Testis (tissue), 3 donors: Measurements from ENCODE around the gene PRKD3. TPM values are rescaled to one million over a fixed set of nuclear protein-coding genes. Genes with fewer than 3 reads are reported as not detected.

Experiments used
- DNase-seq: peaks from one replicate; pipeline ENCODE4 v3.0.0-alpha.2; 2019
- H3K27ac ChIP-seq, 2 donors: fragments of 200-600 bp; sonication (generic); one replicate each; pipeline ENCODE4 v1.5.1; 2019
- H3K27me3 ChIP-seq: fragments of 200-600 bp; sonication (generic); one replicate; pipeline ENCODE4 v1.5.1; 2019
- H3K36me3 ChIP-seq: fragments of 200-600 bp; sonication (generic); one replicate; pipeline ENCODE4 v1.5.1; 2017; ENCODE audit warnings: low read depth; ENCODE audit errors: missing control alignments
- H3K4me1 ChIP-seq: fragments of 200-600 bp; sonication (generic); one replicate; pipeline ENCODE4 v1.5.1; 2019
- H3K4me3 ChIP-seq, 2 donors: fragments of 200-600 bp; sonication (generic); one replicate each; pipeline ENCODE4 v1.5.1; 2017 to 2019
- H3K9me3 ChIP-seq: fragments of 200-600 bp; sonication (generic); one replicate; pipeline ENCODE4 v1.5.1; 2017
- POLR2A ChIP-seq: fragments of 450-650 bp; IDR thresholded peaks from one replicate; pipeline ENCODE4 v1.6.1; 2017; ENCODE audit warnings: antibody characterized with exemption, mild to moderate bottlenecking, moderate library complexity
- WGBS, 2 donors: methylation state at CpG; one replicate each; pipeline ENCODE4 v1.1.5; 2018; 5-methylcytosine and 5-hydroxymethylcytosine counted together
- intact Hi-C: fragments of 100-400 bp; cut with DNase I; formaldehyde crosslinking; loops from one replicate; pipeline ENCODE4 v1.15.1; 2023; ENCODE audit warnings: low total_unique reads
- polyA plus RNA-seq: library from polyadenylated mRNA; stranded (reverse); fragments of 350-450 nt; fragmentation: Illumina TruSeq; extraction: RNeasy Lipid Tissue Mini Kit (QIAGEN cat#74804); gene quantifications from one replicate; pipeline ENCODE4 v1.2.3, GENCODE V29; 2014; ENCODE audit warnings: low read depth, low replicate concordance; ENCODE audit not compliant: insufficient read depth
- total RNA-seq, 2 donors: library from RNA; depleted of rRNA; stranded (reverse); fragments of >200 nt; gene quantifications; one replicate each; pipeline ENCODE4 v1.2.3, GENCODE V29; 2016
- TF ChIP-seq, protein P1 (sequence below), 3 experiments: fragments of 450-650 bp in 2 of 3; fragments of 200-600 bp in 1 of 3; sonication (generic) in 1 of 3; IDR thresholded peaks; one replicate each; pipeline ENCODE4 v1.5.1; 2016 to 2019; ENCODE audit warnings: antibody characterized with exemption in 3 of 3, mild to moderate bottlenecking in 2 of 3, moderate library complexity in 1 of 3

PRKD3 gene
- total and polyA plus RNA-seq, 3 donors from 2014 or later, result 46.0 to 78.1 (median 52.3) TPM

DNA sequence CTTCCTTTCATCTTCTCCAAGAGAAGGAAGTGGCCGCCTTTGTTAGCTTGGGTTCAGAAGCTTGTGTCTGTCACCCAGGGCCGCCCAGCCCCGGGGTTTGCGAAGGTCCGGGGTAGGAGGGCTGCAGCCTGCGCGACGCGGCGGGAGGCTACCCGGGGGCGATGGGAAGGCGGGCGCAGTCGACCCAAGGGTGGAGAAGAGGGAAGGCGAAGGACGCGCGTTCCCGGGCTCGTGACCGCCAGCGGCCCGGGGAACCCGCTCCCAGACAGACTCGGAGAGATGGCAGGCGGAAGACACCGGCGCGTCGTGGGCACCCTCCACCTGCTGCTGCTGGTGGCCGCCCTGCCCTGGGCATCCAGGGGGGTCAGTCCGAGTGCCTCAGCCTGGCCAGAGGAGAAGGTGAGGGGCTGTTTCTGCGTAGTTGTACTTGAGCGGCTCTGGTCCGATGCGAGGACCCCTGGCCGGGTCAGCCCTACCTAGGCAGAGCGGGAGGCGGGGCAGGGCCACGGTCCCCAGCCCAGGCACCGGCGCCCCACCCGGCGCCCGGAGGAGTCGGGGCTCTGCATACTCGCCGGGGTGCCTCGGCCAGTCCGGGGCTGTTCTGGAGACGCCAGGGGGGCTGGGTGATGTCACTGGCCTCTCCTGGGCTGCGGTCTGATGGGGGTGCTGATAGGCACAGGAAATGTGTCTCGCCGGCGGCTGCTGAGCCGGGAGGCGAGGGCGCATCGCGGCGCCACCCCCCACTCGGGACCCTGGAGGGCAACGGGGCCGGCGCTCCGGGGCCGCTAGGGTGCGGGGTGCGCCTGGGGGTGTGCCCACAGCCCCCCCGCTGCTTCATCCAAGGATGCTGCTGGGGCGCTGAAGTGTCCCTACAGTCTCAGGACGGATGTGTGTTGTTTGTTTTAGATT lies 20.1 kb upstream of the PRKD3 start, which contains the start of gene QPCT:
Gene QPCT (plus strand): TSS at position 178 of the 909 bp plus-strand sequence. CDS start 102 bp downstream, at position 280.
- Histone ChIP-seq H3K27me3 (no peaks in the 10 kb centered on the region), H3K4me3 (peak within 1 kb of the TSS; percentile 62 to 71), H3K36me3 (no peaks in the 10 kb centered on the region), H3K9me3 (no peaks in the 10 kb centered on the region), H3K27ac (peak within 1 kb of the TSS; percentile 19 to 80), H3K4me1 (peaks cover 10% of the 10 kb centered on the region)
- intact Hi-C loops, result no loop called here
- 2 to 3% methylated on average over 7 to 65 of the region's 73 CpGs for WGBS, 2 donors
- DNase-seq, result peak; percentile 59
- TF ChIP-seq POLR2A, result no peak
- TF ChIP-seq, protein P1, sequence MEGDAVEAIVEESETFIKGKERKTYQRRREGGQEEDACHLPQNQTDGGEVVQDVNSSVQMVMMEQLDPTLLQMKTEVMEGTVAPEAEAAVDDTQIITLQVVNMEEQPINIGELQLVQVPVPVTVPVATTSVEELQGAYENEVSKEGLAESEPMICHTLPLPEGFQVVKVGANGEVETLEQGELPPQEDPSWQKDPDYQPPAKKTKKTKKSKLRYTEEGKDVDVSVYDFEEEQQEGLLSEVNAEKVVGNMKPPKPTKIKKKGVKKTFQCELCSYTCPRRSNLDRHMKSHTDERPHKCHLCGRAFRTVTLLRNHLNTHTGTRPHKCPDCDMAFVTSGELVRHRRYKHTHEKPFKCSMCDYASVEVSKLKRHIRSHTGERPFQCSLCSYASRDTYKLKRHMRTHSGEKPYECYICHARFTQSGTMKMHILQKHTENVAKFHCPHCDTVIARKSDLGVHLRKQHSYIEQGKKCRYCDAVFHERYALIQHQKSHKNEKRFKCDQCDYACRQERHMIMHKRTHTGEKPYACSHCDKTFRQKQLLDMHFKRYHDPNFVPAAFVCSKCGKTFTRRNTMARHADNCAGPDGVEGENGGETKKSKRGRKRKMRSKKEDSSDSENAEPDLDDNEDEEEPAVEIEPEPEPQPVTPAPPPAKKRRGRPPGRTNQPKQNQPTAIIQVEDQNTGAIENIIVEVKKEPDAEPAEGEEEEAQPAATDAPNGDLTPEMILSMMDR (IDR thresholded peaks at IDR 0.05), result no peak

DNA sequence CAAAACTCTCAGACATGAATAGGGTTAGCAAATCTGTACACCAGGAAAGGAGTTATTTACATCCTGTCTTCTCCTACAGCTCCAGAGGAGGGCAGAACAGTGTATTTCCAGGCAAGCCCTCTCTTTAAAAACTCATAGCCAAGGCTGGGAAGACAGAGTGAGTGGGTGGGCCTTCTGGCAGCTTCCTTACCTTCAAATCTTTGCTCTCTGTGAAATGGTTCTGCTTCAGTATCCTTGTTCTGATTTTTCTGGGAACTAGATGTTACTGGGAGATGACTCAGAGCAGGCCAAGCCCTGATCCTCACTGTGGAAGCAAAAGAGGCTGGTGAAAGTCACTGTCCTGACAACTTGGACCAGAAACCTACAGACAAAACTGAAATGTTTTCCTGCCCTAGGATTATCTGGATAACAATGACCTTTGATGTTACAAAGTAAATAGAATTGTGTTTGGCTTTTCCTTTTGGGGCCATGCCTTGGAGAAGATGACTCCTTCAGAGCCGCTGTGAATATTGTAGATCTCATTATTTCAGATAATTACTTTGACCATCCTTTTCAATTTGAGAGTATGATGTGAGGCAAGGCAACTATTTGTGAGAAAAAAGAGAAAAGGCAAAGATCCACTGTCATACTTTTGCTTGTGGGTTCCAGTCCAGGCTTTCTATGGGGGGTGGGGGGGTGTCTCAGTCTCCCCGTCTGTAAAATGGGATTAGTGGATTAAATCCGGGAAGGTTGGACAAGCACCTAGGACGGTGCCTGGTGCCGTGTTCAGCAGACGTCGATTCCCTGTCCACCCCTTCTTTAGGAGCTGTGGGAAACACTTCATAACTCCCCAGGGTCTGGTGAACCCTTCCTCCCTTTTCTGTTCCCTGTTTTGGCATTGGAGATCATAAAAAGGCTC lies 19.2 kb upstream of the PRKD3 start:
- Histone ChIP-seq H3K27ac (peak overlapping the region; percentile 19 to 80), H3K9me3 (no peaks in the 10 kb centered on the region), H3K27me3 (no peaks in the 10 kb centered on the region), H3K36me3 (no peaks in the 10 kb centered on the region), H3K4me3 (peak overlapping the region; percentile 62 to 71), H3K4me1 (peaks cover 10% of the 10 kb centered on the region)
- TF ChIP-seq POLR2A, result no peak
- TF ChIP-seq, protein P1 (IDR thresholded peaks at IDR 0.05), result peak in 2 of 3 experiments; percentile 11 to 12
- intact Hi-C loops, result no loop called here
- 42 to 51% methylated on average over 7 of the region's 7 CpGs for WGBS, 2 donors
- DNase-seq, result peak; percentile 16

DNA sequence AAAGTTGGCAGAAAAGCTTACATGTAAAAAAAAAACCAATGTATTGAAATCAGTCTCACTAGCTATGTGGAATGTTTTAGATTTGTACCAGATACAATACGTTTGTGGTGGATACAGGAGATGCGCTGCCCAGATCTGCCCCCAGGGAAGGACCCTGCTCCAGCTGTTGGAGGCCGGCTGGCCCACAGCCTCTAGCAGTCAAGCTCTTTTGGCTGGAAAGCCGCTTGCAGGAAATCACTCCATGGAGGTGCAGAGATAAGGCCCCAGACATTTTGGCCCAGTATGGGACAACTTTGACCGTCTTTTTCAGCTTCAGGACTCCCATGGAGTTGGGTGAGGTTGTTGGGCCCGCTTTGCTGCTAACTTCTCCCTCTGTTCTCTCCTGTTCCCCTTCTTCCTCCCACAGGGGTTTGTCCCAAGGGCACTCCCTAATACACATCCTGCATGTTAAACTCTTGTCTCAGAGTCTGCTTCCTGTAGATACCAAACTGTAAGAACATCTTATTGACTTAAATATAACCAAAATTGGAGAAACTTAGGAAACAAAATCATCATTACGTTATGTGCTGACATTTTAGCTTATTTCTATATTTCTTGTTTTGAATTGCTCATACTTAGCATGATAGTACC lies 18.1 kb upstream of the PRKD3 start:
- Histone ChIP-seq H3K4me3 (no peak overlapping the region), H3K9me3 (no peaks in the 10 kb centered on the region), H3K27ac (no peak overlapping the region), H3K27me3 (no peaks in the 10 kb centered on the region), H3K36me3 (no peaks in the 10 kb centered on the region), H3K4me1 (peaks cover 10% of the 10 kb centered on the region)
- 62 to 70% methylated on average over 6 to 7 of the region's 7 CpGs for WGBS, 2 donors
- TF ChIP-seq, protein P1 (IDR thresholded peaks at IDR 0.05), result no peak
- TF ChIP-seq POLR2A, result no peak
- intact Hi-C loops, result no loop called here
- no peak for DNase-seq

DNA sequence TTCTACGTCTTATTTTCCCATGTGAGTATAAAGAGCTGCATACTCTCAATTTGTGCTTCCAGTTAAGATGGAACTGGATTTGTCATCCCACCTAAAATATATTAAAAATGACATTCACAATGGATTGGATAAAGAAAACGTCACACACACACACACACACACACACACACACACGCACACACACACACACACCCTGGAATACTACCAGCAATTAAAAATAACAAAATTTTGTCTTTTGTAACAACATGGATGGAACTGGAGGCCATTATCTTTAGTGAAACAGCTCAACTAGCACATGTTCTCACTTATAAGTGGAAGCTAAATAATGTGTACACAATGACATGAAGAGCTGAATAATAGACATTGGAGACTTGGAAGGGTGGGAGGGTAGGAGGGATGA lies 16.0 kb upstream of the PRKD3 start:
- no peak for DNase-seq
- Histone ChIP-seq H3K27ac (no peak overlapping the region), H3K4me1 (peaks cover 10% of the 10 kb centered on the region), H3K36me3 (no peaks in the 10 kb centered on the region), H3K4me3 (no peak overlapping the region), H3K9me3 (no peaks in the 10 kb centered on the region), H3K27me3 (no peaks in the 10 kb centered on the region)
- no peak for TF ChIP-seq POLR2A
- TF ChIP-seq, protein P1 (IDR thresholded peaks at IDR 0.05), result no peak
- intact Hi-C loops, result no loop called here
- 80 to 88% methylated on average over 3 of the region's 3 CpGs for WGBS, 2 donors
